ENCODE measurements around the gene STON2. TPM values are rescaled to one million over a fixed set of nuclear protein-coding genes. Genes with fewer than 3 reads are reported as not detected.
A peak's percentile ranks its signal among the peaks of the same experiment; 100 is the strongest.

Gene STON2
- total and polyA plus RNA-seq, 2 of the 13 experiments (the other 11 are each of a cell fraction or from before 2014, with no cell fraction given): 2.1 to 11.0 TPM

DNA sequence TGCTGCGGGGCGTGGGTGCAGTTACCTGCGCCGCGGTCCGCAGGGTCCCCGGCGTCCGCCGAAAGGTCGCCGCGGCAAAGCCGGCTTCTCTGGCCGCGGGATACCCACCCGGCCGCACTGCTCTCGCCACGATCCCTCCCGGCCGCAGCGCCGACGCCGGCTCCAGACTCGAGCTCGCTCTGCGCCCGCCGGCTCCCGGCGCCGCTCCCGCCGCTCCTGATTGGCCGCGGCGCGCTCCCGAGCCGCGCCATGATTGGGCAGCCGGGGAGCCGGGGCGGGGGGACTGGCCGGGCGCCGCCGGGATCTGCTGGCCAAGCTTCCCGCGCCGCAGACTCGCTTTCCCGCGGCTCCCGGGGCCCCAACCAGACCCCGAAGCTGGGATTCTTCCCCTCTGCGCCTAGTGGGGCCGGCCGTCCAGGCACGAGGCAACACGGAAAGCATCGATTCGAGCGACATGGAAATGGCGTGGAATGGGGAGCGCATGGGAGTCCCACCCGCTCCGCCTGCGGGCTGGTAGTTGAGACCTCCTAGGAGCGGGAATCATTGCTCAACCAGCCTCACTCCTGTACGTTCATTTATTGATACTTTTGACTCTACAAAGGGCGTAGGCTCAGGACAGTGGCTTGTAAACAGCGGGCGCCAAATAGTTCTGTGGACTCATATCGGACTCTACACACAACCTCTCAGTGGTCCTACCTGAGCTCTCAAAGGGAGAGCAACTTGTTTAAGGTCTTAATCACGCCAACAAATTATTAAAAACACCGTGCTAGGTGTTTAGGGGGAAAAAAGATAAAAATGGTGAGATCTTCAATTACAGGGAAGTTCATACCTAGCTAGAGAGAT lies 36.4 kb upstream of the STON2 start (continued):
- TF ChIP-seq ZNF225 (CRISPR knock-in tag; IDR thresholded peaks at IDR 0.05) (0 out of 2 replicates have a peak, but pooled peaks have one; percentile 55), POGZ (CRISPR knock-in tag; IDR thresholded peaks at IDR 0.05) (no peak), ZNF773 (CRISPR knock-in tag; IDR thresholded peaks at IDR 0.05; ENCODE audit: borderline replicate concordance) (no peak), ATF7 (IDR thresholded peaks at IDR 0.05) (no peak), ATF7 (CRISPR knock-in tag; IDR thresholded peaks at IDR 0.05) (no peak), ZNF777 (CRISPR knock-in tag; IDR thresholded peaks at IDR 0.05) (0 out of 2 replicates have a peak, but pooled peaks have one; percentile 36), ZNF263 (CRISPR knock-in tag; IDR thresholded peaks at IDR 0.05) (peak; percentile 35; the same call in 1 of the 2 replicates), MXI1 (IDR thresholded peaks at IDR 0.05; ENCODE audit: borderline replicate concordance, low read depth, low read length) (0 out of 3 replicates have a peak, but pooled peaks have one; percentile 7), NFYB (CRISPR knock-in tag; IDR thresholded peaks at IDR 0.05) (peak; percentile 77), RNF2 (conservative IDR thresholded peaks at IDR 0.05; ENCODE audit: low read depth) (peak; percentile 91), ZSCAN30 (CRISPR knock-in tag; IDR thresholded peaks at IDR 0.05) (no peak), BRD4 (CRISPR knock-in tag; IDR thresholded peaks at IDR 0.05) (no peak), GABPB1 (CRISPR knock-in tag; IDR thresholded peaks at IDR 0.05) (peak; percentile 52; the same call in 1 of the 2 replicates), THAP7 (CRISPR knock-in tag; IDR thresholded peaks at IDR 0.05) (peak; percentile 76; the same call in 1 of the 2 replicates), TERF1 (CRISPR knock-in tag; IDR thresholded peaks at IDR 0.05) (no peak), FOXM1 (CRISPR knock-in tag; IDR thresholded peaks at IDR 0.05) (0 out of 2 replicates have a peak, but pooled peaks have one; percentile 69), CBFB (CRISPR knock-in tag; IDR thresholded peaks at IDR 0.05) (no peak), SRSF9 (IDR thresholded peaks at IDR 0.05; ENCODE audit: borderline replicate concordance, insufficient read depth, low read depth, low read length, poor library complexity, severe bottlenecking) (no peak), ZFY (CRISPR knock-in tag; IDR thresholded peaks at IDR 0.05) (peak; percentile 10; the same call in 1 of the 2 replicates), ZNF891 (CRISPR knock-in tag; IDR thresholded peaks at IDR 0.05) (peak; percentile 67; the same call in 1 of the 2 replicates), ZNF512 (CRISPR knock-in tag; IDR thresholded peaks at IDR 0.05) (no peak), RAD21 (CRISPR knock-in tag; IDR thresholded peaks at IDR 0.05) (0 out of 2 replicates have a peak, but pooled peaks have one; percentile 42), NFE2L1 (CRISPR knock-in tag; IDR thresholded peaks at IDR 0.05; ENCODE audit: borderline replicate concordance) (0 out of 2 replicates have a peak, but pooled peaks have one; percentile 70), HES4 (CRISPR knock-in tag; IDR thresholded peaks at IDR 0.05; ENCODE audit: borderline replicate concordance) (0 out of 2 replicates have a peak, but pooled peaks have one; percentile 43)
- TF ChIP-seq, protein P1, sequence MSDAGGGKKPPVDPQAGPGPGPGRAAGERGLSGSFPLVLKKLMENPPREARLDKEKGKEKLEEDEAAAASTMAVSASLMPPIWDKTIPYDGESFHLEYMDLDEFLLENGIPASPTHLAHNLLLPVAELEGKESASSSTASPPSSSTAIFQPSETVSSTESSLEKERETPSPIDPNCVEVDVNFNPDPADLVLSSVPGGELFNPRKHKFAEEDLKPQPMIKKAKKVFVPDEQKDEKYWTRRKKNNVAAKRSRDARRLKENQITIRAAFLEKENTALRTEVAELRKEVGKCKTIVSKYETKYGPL (CRISPR knock-in tag; IDR thresholded peaks at IDR 0.05): no peak
- TF ChIP-seq, protein P2, sequence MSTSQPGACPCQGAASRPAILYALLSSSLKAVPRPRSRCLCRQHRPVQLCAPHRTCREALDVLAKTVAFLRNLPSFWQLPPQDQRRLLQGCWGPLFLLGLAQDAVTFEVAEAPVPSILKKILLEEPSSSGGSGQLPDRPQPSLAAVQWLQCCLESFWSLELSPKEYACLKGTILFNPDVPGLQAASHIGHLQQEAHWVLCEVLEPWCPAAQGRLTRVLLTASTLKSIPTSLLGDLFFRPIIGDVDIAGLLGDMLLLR (CRISPR knock-in tag; IDR thresholded peaks at IDR 0.05): peak; percentile 65; the same call in 1 of the 2 replicates
